HepG2 (cell line): ENCODE data around the gene RHEBL1. TPM values are rescaled to one million over a fixed set of nuclear protein-coding genes. Genes with fewer than 3 reads are reported as not detected.
A peak's percentile ranks its signal among the peaks of the same experiment; 100 is the strongest.

Source experiments
- BCL6 ChIP-seq: IDR thresholded peaks from 2 replicates; pipeline ENCODE4 v1.6.1; 2016; ENCODE audit warnings: missing genetic modification reagents, missing compliant biosample characterization
- BORCS8-MEF2B ChIP-seq: sonication (generic); formaldehyde crosslinking; IDR thresholded peaks from 2 replicates; pipeline ENCODE4 v1.8.0; 2022; ENCODE audit warnings: mild to moderate bottlenecking, missing genetic modification reagents
- ETS1 ChIP-seq: sonication (generic); formaldehyde crosslinking; IDR thresholded peaks from 2 replicates; pipeline ENCODE4 v1.4.0; 2020; ENCODE audit warnings: missing genetic modification reagents
- HNF1B ChIP-seq: sonication (generic); formaldehyde crosslinking; IDR thresholded peaks from 2 replicates; pipeline ENCODE4 v1.5.1; 2020; ENCODE audit warnings: mild to moderate bottlenecking, moderate library complexity, missing genetic modification reagents
- PCBP2 ChIP-seq: fragments of 200-400 bp; formaldehyde crosslinking; optimal IDR thresholded peaks from 2 replicates; pipeline ENCODE3; 2018; ENCODE audit warnings: low read length, low read depth; ENCODE audit not compliant: poor library complexity, severe bottlenecking
- ZFP91 ChIP-seq: sonication (generic); formaldehyde crosslinking; IDR thresholded peaks from 2 replicates; pipeline ENCODE4 v1.9.0; 2022; ENCODE audit warnings: missing genetic modification reagents, mild to moderate bottlenecking, borderline replicate concordance
- ZNF574 ChIP-seq: sonication (generic); formaldehyde crosslinking; IDR thresholded peaks from 2 replicates; pipeline ENCODE4 v1.4.0; 2020; ENCODE audit warnings: missing genetic modification reagents
- ZNF687 ChIP-seq: sonication (generic); formaldehyde crosslinking; IDR thresholded peaks from 2 replicates; pipeline ENCODE4 v1.5.1; 2020; ENCODE audit warnings: mild to moderate bottlenecking, missing genetic modification reagents, moderate library complexity
- polyA plus RNA-seq, 8 experiments: library from polyadenylated mRNA; depleted of rRNA in 3 of 8; stranded (reverse) in 7 of 8; unstranded in 1 of 8; fragments of >200 nt; fragmentation: Illumina TruSeq in 4 of 8; extraction: Trizol in 4 of 8; gene quantifications; 2 replicates each; pipeline versions ENCODE4 v1.2.1 to v1.2.3, GENCODE V29; 2011 to 2016; ENCODE audit warnings: low read depth in 4 of 8, missing spikeins in 1 of 8, mixed read lengths in 1 of 8; ENCODE audit not compliant: insufficient read depth in 1 of 8
- total RNA-seq, 5 experiments: library from RNA; depleted of rRNA; stranded (reverse); fragments of >200 nt; fragmentation: Illumina TruSeq; extraction: Trizol; gene quantifications; 2 replicates each; pipeline ENCODE4 v1.2.3, GENCODE V29; 2016; ENCODE audit warnings: low read depth in 1 of 5
- TF ChIP-seq, protein P1 (sequence below): sonication (generic); formaldehyde crosslinking; IDR thresholded peaks from 2 replicates; pipeline ENCODE4 v1.4.0; 2020; ENCODE audit warnings: mild to moderate bottlenecking, missing genetic modification reagents
- TF ChIP-seq, protein P2 (sequence below): sonication (generic); formaldehyde crosslinking; IDR thresholded peaks from 2 replicates; pipeline ENCODE4 v1.4.0; 2020; ENCODE audit warnings: missing genetic modification reagents

RHEBL1 gene
- total and polyA plus RNA-seq, 2 of the 13 experiments (the other 11 are each of a cell fraction or from before 2014, with no cell fraction given) = 1.4 to 2.5 TPM

- TF ChIP-seq, protein P1, sequence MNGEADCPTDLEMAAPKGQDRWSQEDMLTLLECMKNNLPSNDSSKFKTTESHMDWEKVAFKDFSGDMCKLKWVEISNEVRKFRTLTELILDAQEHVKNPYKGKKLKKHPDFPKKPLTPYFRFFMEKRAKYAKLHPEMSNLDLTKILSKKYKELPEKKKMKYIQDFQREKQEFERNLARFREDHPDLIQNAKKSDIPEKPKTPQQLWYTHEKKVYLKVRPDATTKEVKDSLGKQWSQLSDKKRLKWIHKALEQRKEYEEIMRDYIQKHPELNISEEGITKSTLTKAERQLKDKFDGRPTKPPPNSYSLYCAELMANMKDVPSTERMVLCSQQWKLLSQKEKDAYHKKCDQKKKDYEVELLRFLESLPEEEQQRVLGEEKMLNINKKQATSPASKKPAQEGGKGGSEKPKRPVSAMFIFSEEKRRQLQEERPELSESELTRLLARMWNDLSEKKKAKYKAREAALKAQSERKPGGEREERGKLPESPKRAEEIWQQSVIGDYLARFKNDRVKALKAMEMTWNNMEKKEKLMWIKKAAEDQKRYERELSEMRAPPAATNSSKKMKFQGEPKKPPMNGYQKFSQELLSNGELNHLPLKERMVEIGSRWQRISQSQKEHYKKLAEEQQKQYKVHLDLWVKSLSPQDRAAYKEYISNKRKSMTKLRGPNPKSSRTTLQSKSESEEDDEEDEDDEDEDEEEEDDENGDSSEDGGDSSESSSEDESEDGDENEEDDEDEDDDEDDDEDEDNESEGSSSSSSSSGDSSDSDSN (CRISPR knock-in tag) = peak; percentile 59
- TF ChIP-seq BCL6 (CRISPR knock-in tag) (0 out of 2 replicates have a peak, but pooled peaks have one; percentile 11), HNF1B (CRISPR knock-in tag) (0 out of 2 replicates have a peak, but pooled peaks have one; percentile 19), ZNF687 (peak; percentile 54), ETS1 (no peak), ZFP91 (CRISPR knock-in tag) (peak; percentile 22; the same call in 1 of the 2 replicates), BORCS8-MEF2B (CRISPR knock-in tag) (0 out of 2 replicates have a peak, but pooled peaks have one; percentile 38), PCBP2 (no peak), ZNF574 (CRISPR knock-in tag) (0 out of 2 replicates have a peak, but pooled peaks have one; percentile 29)
- TF ChIP-seq, protein P2, sequence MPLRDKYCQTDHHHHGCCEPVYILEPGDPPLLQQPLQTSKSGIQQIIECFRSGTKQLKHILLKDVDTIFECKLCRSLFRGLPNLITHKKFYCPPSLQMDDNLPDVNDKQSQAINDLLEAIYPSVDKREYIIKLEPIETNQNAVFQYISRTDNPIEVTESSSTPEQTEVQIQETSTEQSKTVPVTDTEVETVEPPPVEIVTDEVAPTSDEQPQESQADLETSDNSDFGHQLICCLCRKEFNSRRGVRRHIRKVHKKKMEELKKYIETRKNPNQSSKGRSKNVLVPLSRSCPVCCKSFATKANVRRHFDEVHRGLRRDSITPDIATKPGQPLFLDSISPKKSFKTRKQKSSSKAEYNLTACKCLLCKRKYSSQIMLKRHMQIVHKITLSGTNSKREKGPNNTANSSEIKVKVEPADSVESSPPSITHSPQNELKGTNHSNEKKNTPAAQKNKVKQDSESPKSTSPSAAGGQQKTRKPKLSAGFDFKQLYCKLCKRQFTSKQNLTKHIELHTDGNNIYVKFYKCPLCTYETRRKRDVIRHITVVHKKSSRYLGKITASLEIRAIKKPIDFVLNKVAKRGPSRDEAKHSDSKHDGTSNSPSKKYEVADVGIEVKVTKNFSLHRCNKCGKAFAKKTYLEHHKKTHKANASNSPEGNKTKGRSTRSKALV (CRISPR knock-in tag) = peak; percentile 99
Measured at GRCh38 chr12:49088150-49088931, 18.6 kb upstream of the RHEBL1 start (continued).
